H9 (cell line): ENCODE data around the gene KRTAP2-1. TPM values are rescaled to one million over a fixed set of nuclear protein-coding genes. Genes with fewer than 3 reads are reported as not detected.
"Not testable (repeated sequence)": the region's sequence is repeated elsewhere in the genome, so short reads cannot be mapped to it uniquely, and the experiment has no call there.

Source experiments
- DNase-seq: peaks from one replicate; pipeline ENCODE4 v3.0.0-alpha.2; 2017
- H2AFZ ChIP-seq: one replicate; pipeline ENCODE4 v1.6.1; 2013; ENCODE audit warnings: mild to moderate bottlenecking, low read length, control low read depth, moderate library complexity
- H2AK5ac ChIP-seq: 2 replicates; pipeline ENCODE4 v1.6.1; 2013; ENCODE audit warnings: low read length, control low read depth, mixed read lengths; ENCODE audit not compliant: insufficient read length
- H2BK120ac ChIP-seq: one replicate; pipeline ENCODE4 v1.6.1; 2013; ENCODE audit warnings: low read depth, mild to moderate bottlenecking, low read length, control low read depth, inconsistent platforms; ENCODE audit not compliant: poor library complexity, severe bottlenecking
- H2BK12ac ChIP-seq: 2 replicates; pipeline ENCODE4 v1.6.1; 2013; ENCODE audit warnings: low read length, control low read depth, mixed read lengths, low read depth; ENCODE audit not compliant: insufficient read length
- H2BK15ac ChIP-seq: 2 replicates; pipeline ENCODE4 v1.6.1; 2013; ENCODE audit warnings: low read depth, low read length, control low read depth
- H2BK20ac ChIP-seq: one replicate; pipeline ENCODE4 v1.6.1; 2013; ENCODE audit warnings: low read depth, mild to moderate bottlenecking, low read length, control low read depth, inconsistent platforms; ENCODE audit not compliant: poor library complexity, severe bottlenecking
- H2BK5ac ChIP-seq: 2 replicates; pipeline ENCODE4 v1.6.1; 2013; ENCODE audit warnings: low read length, control low read depth, mixed read lengths; ENCODE audit not compliant: insufficient read length
- H3K14ac ChIP-seq: 2 replicates; pipeline ENCODE4 v1.6.1; 2013; ENCODE audit warnings: low read length, control low read depth; ENCODE audit not compliant: insufficient read depth
- H3K18ac ChIP-seq: 2 replicates; pipeline ENCODE4 v1.6.1; 2013; ENCODE audit warnings: low read depth, mild to moderate bottlenecking, mixed read lengths, low read length, control low read depth; ENCODE audit not compliant: insufficient read length
- H3K23ac ChIP-seq: 2 replicates; pipeline ENCODE4 v1.6.1; 2013; ENCODE audit warnings: low read length, control low read depth, mixed read lengths, low read depth; ENCODE audit not compliant: insufficient read length
- H3K23me2 ChIP-seq: 2 replicates; pipeline ENCODE4 v1.6.1; 2013; ENCODE audit warnings: low read depth, mild to moderate bottlenecking, mixed read lengths, low read length, control low read depth; ENCODE audit not compliant: insufficient read length, poor library complexity, severe bottlenecking
- H3K27ac ChIP-seq: 2 replicates; pipeline ENCODE4 v1.5.1; 2013; ENCODE audit warnings: low read length, control low read depth, mixed read lengths, low read depth; ENCODE audit not compliant: insufficient read length
- H3K27me3 ChIP-seq: 2 replicates; pipeline ENCODE4 v1.6.1; 2013; ENCODE audit warnings: low read length, control low read depth, inconsistent platforms; ENCODE audit not compliant: insufficient read depth
- H3K4ac ChIP-seq: 2 replicates; pipeline ENCODE4 v1.6.1; 2013; ENCODE audit warnings: low read depth, mild to moderate bottlenecking, control low read depth, inconsistent platforms, low read length, moderate library complexity
- H3K4me1 ChIP-seq: 2 replicates; pipeline ENCODE4 v1.6.1; 2013; ENCODE audit warnings: low read length, control low read depth, inconsistent platforms; ENCODE audit not compliant: insufficient read depth
- H3K4me2 ChIP-seq: 2 replicates; pipeline ENCODE4 v1.6.1; 2013; ENCODE audit warnings: low read length, control low read depth, mixed read lengths; ENCODE audit not compliant: insufficient read length, insufficient read depth
- H3K56ac ChIP-seq: 2 replicates; pipeline ENCODE4 v1.6.1; 2013; ENCODE audit warnings: low read depth, mild to moderate bottlenecking, mixed read lengths, low read length, control low read depth; ENCODE audit not compliant: insufficient read length
- H3K79me1 ChIP-seq: 2 replicates; pipeline ENCODE4 v1.6.1; 2013; ENCODE audit warnings: low read depth, mild to moderate bottlenecking, moderate library complexity, low read length, control low read depth, inconsistent platforms; ENCODE audit not compliant: insufficient read depth, poor library complexity, severe bottlenecking
- H3K79me2 ChIP-seq: 2 replicates; pipeline ENCODE4 v1.6.1; 2013; ENCODE audit warnings: low read length, control low read depth, inconsistent platforms; ENCODE audit not compliant: insufficient read depth
- H3K9ac ChIP-seq: 2 replicates; pipeline ENCODE4 v1.6.1; 2013; ENCODE audit warnings: low read length, control low read depth, mixed read lengths; ENCODE audit not compliant: insufficient read length; ENCODE audit errors: extremely low read depth
- H3K9me3 ChIP-seq: one replicate; pipeline ENCODE4 v1.6.1; 2013; ENCODE audit warnings: low read depth, low read length, inconsistent platforms; ENCODE audit not compliant: control insufficient read depth
- H3T11ph ChIP-seq: one replicate; pipeline ENCODE4 v1.6.1; 2013; ENCODE audit warnings: mild to moderate bottlenecking, low read length, control low read depth, inconsistent platforms
- H4K20me1 ChIP-seq: one replicate; pipeline ENCODE4 v1.6.1; 2013; ENCODE audit not compliant: control insufficient read depth, insufficient read length, insufficient read depth
- H4K5ac ChIP-seq: 2 replicates; pipeline ENCODE4 v1.6.1; 2013; ENCODE audit warnings: low read depth, mild to moderate bottlenecking, mixed read lengths, low read length, control low read depth; ENCODE audit not compliant: insufficient read length
- H4K8ac ChIP-seq: replicated peaks from 2 replicates; pipeline ENCODE4 v1.6.1; 2013; ENCODE audit warnings: low read length, control low read depth, mixed read lengths, low read depth; ENCODE audit not compliant: insufficient read length
- H4K91ac ChIP-seq: 2 replicates; pipeline ENCODE4 v1.6.1; 2013; ENCODE audit warnings: low read depth, mild to moderate bottlenecking, moderate library complexity, mixed read lengths, low read length, control low read depth; ENCODE audit not compliant: insufficient read length
- H3K27ac Mint-ChIP-seq, 3 experiments: 2 replicates in 2 of 3; 3 replicates in 1 of 3; pipeline ENCODE4 v1.8.0; 2020 to 2021; ENCODE audit warnings: mixed read lengths in 3 of 3, mild to moderate bottlenecking in 1 of 3, moderate library complexity in 1 of 3
- H3K27me3 Mint-ChIP-seq: 2 replicates; pipeline ENCODE4 v1.8.0; 2021; ENCODE audit warnings: low read depth, mild to moderate bottlenecking, moderate library complexity, mixed read lengths
- H3K36me3 Mint-ChIP-seq, 3 experiments: 2 replicates in 2 of 3; 3 replicates in 1 of 3; pipeline ENCODE4 v1.8.0; 2020 to 2021; ENCODE audit warnings: low read depth in 3 of 3, mixed read lengths in 3 of 3; ENCODE audit not compliant: insufficient read depth in 1 of 3
- H3K4me1 Mint-ChIP-seq, 2 experiments: 2 replicates each; pipeline ENCODE4 v1.8.0; 2020; ENCODE audit warnings: mixed read lengths in 2 of 2
- H3K4me3 Mint-ChIP-seq, 2 experiments: 2 replicates in 1 of 2; 3 replicates in 1 of 2; pipeline ENCODE4 v1.8.0; 2020 to 2021; ENCODE audit warnings: mild to moderate bottlenecking in 2 of 2, mixed read lengths in 2 of 2, moderate library complexity in 1 of 2
- H3K9me3 Mint-ChIP-seq, 2 experiments: 2 replicates in 1 of 2; 3 replicates in 1 of 2; pipeline ENCODE4 v1.8.0; 2020; ENCODE audit warnings: mild to moderate bottlenecking in 2 of 2, mixed read lengths in 2 of 2, moderate library complexity in 1 of 2
- WGBS: extraction: QIAGEN DNeasy Blood & Tissue Kit; methylation state at CpG from one replicate; pipeline ENCODE4 v1.1.7; 2013; ENCODE audit warnings: missing lambda C conversion rate, low lambda C conversion rate, mixed read lengths; ENCODE audit not compliant: insufficient read length; ENCODE audit errors: extremely low coverage; 5-methylcytosine and 5-hydroxymethylcytosine counted together
- total RNA-seq: library from RNA; stranded (reverse); gene quantifications from 2 replicates; pipeline ENCODE4 v1.2.1, GENCODE V29; 2021
- TF ChIP-seq, protein P1 (sequence below): fragments of 200-600 bp; sonication (generic); conservative IDR thresholded peaks from 3 replicates; pipeline ENCODE4 v1.8.0; 2021; ENCODE audit warnings: antibody characterized with exemption, mild to moderate bottlenecking

The KRTAP2-1 gene
- total RNA-seq, 1 experiment from 2014 or later = not detected

DNA sequence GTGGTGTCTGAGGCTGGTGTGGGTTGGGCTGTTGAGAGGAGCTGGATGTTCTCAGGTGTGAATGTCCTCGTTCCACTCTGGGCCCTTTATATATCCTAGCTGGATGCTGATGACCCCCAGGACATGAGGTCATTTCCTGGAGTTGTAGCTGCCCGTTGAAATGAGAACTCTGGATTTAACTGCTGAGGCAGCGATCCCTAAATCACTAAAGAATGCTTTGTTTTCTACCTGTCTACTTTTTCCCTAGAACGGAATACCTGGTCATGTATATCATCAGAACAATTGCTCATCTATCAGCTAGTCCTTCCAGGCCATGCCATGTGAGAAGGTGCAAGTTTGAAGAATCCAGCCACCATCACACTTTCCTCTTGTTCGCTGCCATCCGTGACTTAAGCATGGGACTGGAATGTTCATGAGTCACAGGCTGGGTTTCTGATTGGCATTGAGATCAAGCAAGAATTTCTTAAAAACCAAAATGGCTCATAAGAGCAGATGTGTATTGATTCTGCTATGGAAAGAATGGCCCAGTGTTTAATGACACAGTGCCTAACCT, 13.0 kb upstream of the KRTAP2-1 start, which contains the start of gene KRTAP2-3:
KRTAP2-3 (minus strand) TSS at position 63 of the 553 bp plus-strand sequence. CDS start 64 bp downstream, outside the sequence.
- Histone ChIP-seq H3K9ac (no peak within 1 kb of the TSS), H3K4ac (no peak within 1 kb of the TSS), H3K79me1 (no peaks in the 10 kb centered on the region), H3K79me2 (no peaks in the 10 kb centered on the region), H3K14ac (no peak within 1 kb of the TSS), H3K9me3 (no peaks in the 10 kb centered on the region), H2BK12ac (no peak within 1 kb of the TSS), H4K8ac (no peak within 1 kb of the TSS), H2BK120ac (no peak within 1 kb of the TSS), H3K18ac (no peak within 1 kb of the TSS), H3T11ph (no peak within 1 kb of the TSS), H3K23me2 (no peaks in the 10 kb centered on the region), H2AK5ac (no peak within 1 kb of the TSS), H2BK15ac (no peak within 1 kb of the TSS), H3K4me2 (no peak within 1 kb of the TSS), H3K27ac (no peak within 1 kb of the TSS), H3K56ac (no peak within 1 kb of the TSS), H2AFZ (no peak within 1 kb of the TSS), H4K91ac (no peak within 1 kb of the TSS), H3K27me3 (no peaks in the 10 kb centered on the region), H4K20me1 (no peaks in the 10 kb centered on the region), H2BK5ac (no peak within 1 kb of the TSS), H4K5ac (no peak within 1 kb of the TSS), H3K23ac (no peak within 1 kb of the TSS), H2BK20ac (peak within 1 kb of the TSS; percentile 26), H3K4me1 (no peaks in the 10 kb centered on the region)
- Mint-ChIP-seq H3K27ac (peak within 1 kb of the TSS in 1 of 3 experiments; percentile 71; a peak in 3 of 7 replicates), H3K4me1 (peaks cover 4 to 7% of the 10 kb centered on the region in 2 experiments), H3K9me3 (no peaks in the 10 kb centered on the region; a peak in 1 of 5 replicates), H3K27me3 (no peaks in the 10 kb centered on the region), H3K4me3 (no peak within 1 kb of the TSS), H3K36me3 (no peaks in the 10 kb centered on the region; a peak in 1 of 7 replicates)
- DNase-seq = no peak
- no CpG with 5 or more reads among the region's 6 CpGs for WGBS
- TF ChIP-seq, protein P1, sequence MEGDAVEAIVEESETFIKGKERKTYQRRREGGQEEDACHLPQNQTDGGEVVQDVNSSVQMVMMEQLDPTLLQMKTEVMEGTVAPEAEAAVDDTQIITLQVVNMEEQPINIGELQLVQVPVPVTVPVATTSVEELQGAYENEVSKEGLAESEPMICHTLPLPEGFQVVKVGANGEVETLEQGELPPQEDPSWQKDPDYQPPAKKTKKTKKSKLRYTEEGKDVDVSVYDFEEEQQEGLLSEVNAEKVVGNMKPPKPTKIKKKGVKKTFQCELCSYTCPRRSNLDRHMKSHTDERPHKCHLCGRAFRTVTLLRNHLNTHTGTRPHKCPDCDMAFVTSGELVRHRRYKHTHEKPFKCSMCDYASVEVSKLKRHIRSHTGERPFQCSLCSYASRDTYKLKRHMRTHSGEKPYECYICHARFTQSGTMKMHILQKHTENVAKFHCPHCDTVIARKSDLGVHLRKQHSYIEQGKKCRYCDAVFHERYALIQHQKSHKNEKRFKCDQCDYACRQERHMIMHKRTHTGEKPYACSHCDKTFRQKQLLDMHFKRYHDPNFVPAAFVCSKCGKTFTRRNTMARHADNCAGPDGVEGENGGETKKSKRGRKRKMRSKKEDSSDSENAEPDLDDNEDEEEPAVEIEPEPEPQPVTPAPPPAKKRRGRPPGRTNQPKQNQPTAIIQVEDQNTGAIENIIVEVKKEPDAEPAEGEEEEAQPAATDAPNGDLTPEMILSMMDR = no peak

DNA sequence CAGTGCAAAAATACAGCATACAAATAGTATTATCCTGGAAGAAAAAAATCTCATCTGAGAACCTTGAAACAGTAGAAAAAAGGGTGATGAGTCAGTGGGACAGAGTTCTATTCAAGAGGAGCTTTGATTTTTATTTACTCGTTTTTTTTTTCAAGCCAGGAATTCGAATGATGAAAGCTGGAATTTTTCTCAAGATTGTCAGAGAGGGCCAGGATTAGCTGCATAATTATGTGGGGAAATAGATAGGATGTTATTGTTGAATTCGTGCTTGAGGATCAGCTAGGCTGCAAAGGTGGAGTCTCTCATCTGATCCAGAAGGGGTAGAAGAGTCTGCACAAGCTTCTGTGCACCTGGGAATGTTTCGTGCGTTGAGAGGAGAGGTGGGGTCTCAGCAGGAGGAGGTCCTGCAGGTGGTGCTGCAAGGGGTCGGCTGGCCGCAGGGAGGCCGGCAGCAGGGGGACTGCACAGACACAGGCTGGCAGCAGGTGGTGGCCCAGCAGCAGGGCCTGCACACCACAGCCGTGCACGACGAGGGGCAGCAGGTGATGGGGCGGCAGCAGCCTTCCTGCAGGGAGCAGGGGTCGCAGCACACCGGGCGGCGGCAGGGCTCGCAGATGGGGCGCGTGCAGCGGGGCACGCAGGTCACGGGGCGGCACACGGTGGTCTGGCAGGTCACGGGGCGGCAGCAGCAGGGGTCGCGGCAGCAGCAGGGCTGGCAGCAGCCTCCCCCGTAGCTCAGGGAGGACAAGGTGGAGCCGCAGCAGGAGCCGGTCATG, 12.3 kb upstream of the KRTAP2-1 start:
- not testable (repeated sequence) for H3K4me2 ChIP-seq, H3K23ac ChIP-seq, H3K9ac ChIP-seq

More for the DNA sequence above, 12.3 kb upstream of the KRTAP2-1 start:
- no CpG with 5 or more reads among the region's 31 CpGs for WGBS
- not testable (repeated sequence) for H3T11ph ChIP-seq, H4K8ac ChIP-seq, H3K36me3 Mint-ChIP-seq, H3K27me3 Mint-ChIP-seq, H3K27me3 ChIP-seq, H3K27ac Mint-ChIP-seq, H3K56ac ChIP-seq, H4K91ac ChIP-seq, H3K4me1 ChIP-seq, H3K18ac ChIP-seq, H3K79me2 ChIP-seq, H2BK15ac ChIP-seq, H2BK120ac ChIP-seq, H2BK5ac ChIP-seq, H3K23me2 ChIP-seq, H3K9me3 Mint-ChIP-seq, H4K5ac ChIP-seq, H2BK12ac ChIP-seq, H3K79me1 ChIP-seq, H3K4me1 Mint-ChIP-seq, H2AFZ ChIP-seq, H3K14ac ChIP-seq, H3K9me3 ChIP-seq, H4K20me1 ChIP-seq, H2AK5ac ChIP-seq, H3K4ac ChIP-seq, H3K4me3 Mint-ChIP-seq, H3K27ac ChIP-seq
- peak; percentile 48 for DNase-seq
- peak overlapping the region; percentile 26 for H2BK20ac ChIP-seq
